COLO829 (cell line): ENCODE measurements around the gene HOXA6.

Experiments
- DNase-seq: peaks from one replicate; pipeline ENCODE4 v3.0.0; 2012; ENCODE audit warnings: low spot score

Gene HOXA6

GRCh38 chr7:27172823-27173510 lies 25.4 kb upstream of the HOXA6 start:
- no peak for DNase-seq

- DNase-seq = no peak
Measured at GRCh38 chr7:27172315-27172774, 24.8 kb upstream of the HOXA6 start.

DNA sequence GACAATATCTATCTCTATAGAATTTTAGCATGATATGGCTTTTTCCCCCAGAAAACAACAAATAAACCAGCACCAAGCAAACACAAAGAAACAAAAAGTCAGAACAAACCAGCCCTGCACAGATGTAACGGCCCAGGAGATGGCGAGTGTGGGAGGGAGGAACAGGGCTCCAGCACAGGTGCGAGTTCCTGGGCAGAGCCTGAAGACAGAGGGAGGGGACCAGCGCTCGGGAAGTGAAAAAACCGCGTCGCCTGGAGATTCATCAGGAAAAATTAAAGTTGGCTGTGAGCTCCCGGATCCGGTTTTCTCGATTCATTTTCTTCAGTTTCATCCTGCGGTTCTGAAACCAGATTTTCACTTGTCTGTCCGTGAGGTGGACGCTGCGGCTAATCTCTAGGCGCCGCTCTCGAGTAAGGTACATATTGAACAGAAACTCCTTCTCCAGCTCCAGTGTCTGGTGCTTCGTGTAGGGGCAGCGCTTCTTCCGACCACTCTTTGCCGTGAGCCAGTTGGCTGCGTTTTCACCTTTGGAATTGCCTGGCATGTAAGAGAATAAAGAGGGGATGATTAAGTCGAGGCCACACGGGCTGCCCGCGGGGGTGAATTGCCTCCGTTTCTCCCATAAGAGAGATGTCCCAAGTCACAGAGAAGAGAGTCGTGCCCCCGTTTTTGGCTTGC lies 24.2 kb upstream of the HOXA6 start:
- no peak for DNase-seq

- no peak for DNase-seq
Measured at GRCh38 chr7:27171325-27171636, 23.7 kb upstream of the HOXA6 start.

DNA sequence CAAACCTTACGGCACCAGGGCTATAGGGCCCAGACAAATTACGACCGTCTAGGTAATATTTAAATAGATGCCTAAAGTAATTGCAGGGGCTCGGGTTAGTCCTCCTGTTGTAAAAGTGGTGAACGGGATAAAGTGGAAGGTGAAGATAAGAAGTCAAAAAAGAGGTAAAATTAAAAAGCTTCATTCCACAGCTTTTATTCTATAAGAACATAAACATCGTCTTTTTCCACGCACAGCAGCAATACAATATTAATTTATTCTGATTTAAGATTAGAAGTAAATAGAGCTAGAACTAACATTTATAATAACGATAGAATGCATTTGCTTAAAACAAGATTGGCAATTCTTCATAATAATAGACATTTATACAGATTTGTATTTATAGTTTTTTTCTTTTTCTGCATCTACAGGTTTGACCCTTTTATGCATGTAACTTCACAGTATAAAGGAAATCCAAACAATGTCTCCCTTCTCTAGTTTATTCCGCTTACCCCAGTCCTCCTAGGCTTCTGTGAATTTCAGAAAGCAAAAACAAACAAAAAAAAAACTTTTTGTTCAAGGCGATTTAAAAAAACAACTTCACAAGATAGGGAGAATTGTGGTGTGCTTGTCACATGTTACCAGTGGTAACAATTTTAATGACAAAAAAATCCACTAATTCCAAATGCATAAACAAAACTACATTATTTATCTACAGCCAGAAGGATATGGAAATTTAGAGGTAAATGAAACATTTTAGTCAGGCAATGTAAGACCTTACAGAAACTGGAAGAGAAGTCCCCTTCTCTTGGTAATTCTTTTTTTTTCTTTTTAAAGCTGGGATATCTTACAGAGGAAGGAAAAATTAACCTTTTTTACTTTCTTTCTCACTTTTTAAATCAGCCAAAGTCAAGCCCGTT lies 23.1 kb upstream of the HOXA6 start:
- DNase-seq = no peak

GRCh38 chr7:27169658-27170425 lies 22.3 kb upstream of the HOXA6 start:
- no peak for DNase-seq

- DNase-seq = no peak
Measured at GRCh38 chr7:27168265-27168947, 20.8 kb upstream of the HOXA6 start.

GRCh38 chr7:27167916-27168264 lies 20.3 kb upstream of the HOXA6 start:
- DNase-seq = no peak

DNA sequence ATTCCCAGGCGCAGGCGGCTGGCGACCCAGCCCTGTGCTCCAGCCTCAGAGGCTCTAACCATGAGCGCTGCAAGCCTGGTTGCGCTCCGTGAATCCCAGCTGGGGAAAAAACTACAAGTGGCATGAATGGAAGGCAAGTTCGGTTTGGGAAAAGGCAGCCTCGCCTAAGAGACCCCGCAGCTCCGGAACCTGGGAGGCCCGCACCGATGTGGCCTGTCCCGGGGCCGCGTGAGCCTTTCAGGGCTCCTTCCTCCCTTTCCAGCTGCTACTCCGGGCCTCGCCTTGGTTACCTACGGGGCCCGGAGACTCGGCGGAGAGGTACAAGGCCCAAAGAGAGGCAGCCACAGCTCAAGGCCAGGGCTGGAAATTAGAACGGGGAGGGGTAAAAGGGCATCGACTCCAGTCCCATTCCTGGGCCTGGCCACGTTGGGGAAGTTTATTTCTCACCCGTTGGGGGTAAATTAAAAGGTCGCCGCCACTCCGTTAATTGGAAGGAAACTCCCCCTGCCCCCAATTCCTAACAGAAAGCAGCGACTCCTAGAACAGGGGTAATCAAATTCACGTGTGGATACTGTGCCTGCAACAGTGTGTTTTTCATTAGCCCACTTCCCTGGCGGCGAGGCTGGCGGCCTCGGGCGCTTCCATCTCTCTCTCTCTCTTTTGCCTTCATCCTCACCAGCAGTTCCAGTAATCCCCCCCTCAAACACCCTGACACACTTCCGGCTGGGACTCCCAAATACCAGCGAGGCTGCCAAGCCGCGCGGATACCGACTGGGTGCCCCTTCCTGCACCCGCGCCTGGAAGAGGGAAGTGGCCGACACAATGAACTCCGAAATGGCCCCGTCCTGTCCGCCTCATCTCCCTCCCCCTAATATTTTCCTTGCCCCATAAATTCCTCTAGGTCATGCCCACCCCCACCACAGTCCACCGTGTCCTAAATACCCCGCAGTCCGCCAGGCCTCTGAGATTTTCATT lies 19.2 kb upstream of the HOXA6 start:
- DNase-seq = no peak

DNA sequence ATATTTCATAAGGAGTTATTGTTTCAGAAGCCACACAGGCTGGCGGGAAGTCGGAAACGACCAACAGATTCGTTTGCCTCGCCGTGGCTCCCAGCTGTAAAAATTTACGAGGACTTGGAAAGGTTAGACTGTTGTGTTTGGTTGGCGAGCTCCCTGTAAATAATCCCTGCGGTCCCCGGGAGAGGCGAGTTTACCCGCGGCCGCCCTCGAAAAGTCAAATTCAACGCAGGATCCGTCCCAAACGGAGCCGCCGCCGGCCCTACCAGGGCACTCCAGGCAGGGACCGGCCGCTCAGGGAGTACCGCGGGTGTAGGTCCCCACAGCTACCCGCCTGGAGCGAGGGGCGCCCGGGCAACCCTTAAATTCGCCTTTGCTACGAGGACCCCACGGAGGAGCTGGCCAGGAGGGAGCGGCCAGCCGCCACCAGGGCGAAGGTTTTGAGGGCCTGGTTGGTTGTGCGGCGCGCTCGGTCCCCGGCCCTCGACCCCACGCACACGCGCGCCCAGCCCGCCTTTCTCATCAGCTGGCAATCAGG lies 18.5 kb upstream of the HOXA6 start:
- no peak for DNase-seq

DNA sequence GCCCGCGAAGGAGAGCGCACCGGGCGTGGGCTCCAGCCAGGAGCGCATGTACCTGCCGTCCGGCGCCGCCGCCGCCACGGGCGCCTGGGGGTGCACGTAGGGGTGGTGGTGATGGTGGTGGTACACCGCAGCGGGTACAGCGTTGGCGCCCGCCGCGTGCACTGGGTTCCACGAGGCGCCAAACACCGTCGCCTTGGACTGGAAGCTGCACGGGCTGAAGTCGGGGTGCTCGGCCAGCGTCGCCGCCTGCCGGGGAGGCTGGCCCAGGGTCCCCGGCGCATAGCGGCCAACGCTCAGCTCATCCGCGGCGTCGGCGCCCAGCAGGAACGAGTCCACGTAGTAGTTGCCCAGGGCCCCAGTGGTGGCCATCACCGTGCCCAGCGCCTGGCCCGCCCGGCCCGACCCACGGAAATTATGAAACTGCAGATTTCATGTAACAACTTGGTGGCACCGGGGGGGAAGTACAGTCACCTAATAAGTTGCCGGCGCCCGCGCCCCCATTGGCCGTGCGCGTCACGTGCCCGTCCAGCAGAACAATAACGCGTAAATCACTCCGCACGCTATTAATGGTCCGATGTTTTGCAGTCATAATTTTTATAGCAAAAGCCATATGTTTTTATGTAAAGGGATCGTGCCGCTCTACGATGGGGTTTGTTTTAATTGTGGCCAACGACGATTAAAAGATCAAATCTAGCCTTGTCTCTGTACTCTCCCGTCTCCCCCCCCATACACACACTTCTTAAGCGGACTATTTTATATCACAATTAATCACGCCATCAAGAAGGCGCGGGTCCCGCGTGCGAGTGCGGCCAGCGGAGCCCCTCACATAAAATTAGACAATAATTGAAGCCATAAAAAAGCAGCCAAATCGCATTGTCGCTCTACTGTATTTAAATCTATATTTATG lies 17.8 kb upstream of the HOXA6 start, which contains the start of gene HOXA9:
Gene HOXA9, minus strand, starts transcription at position 449 of the 907 bp plus-strand sequence. Its CDS starts 80 bp downstream, at position 369.
- no peak for DNase-seq

- DNase-seq = no peak
Measured at GRCh38 chr7:27164367-27165088, 17.0 kb upstream of the HOXA6 start.

DNA sequence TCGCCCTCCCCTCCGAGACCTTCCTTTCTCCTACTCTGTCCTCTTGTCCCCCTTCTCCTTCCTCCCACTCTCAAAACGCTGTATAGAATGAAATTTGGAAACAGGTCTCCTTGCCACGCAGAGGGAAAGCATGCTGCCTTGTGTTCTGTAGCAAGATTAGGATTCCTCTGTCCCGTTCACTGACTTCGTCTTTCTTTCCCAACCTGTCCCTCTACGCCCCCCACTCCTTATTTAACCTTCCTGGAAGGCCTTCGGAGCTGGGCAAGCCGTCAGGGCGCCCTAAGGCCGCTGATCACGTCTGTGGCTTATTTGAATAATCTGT lies 16.4 kb upstream of the HOXA6 start:
- no peak for DNase-seq

DNA sequence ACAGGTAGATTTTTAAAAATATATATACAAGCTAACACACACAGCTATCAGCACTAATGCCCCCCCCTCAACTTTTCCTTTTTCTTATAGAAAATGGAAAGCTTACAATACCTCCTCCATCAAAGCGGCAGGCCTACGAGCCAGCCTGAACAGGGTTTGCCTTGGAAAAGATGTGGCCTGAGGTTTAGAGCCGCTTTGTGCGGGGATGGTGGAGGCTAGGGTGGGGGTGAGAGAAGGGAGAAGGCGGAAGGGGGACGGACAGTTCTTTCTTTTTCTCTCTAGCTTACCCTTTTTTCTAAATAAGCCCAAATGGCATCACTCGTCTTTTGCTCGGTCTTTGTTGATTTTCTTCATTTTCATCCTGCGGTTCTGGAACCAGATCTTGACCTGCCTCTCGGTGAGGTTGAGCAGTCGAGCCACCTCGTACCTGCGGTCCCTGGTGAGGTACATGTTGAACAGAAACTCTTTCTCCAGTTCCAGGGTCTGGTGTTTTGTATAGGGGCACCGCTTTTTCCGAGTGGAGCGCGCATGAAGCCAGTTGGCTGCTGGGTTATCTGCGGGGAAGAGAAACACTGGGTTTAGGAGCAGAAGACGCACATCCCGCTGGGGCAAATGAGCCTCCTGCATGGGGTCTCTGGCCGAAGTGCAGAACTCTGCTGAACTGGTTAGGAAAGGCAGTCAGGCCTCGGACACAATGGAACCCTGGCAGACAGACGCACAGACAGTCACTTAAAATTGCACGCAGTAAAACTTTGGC lies 15.9 kb upstream of the HOXA6 start:
- DNase-seq = no peak

DNA sequence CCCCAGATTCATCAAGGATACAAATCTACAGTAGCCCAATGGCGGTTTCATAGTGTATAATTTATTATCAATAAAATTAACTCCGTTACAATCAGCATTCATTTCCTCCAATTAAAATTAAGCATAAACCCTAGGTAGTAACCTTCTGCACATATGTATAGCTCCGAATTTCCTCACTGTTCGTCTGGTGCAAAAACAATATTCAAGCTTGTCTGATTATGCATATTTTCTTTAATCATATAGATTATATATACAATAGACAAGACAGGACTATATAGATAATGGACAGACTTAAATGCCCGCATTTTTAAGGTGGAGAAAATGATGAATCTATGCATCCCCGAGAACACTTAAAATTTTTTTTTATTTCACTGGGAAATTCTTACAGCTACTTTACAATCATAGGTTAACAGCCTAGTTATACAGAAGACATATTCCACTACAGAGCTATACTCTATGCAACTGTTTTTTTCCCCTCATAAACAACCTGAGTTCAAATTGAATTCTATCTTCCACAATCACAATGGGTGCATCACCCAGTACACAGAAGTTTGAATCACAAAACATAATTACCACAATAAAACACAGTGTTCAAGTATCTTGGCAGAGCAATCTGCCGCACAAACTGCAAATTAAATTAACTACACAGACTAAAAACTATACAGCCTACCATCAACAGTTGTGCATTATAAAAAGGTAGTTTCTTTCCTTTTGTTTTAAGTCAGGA lies 15.2 kb upstream of the HOXA6 start:
- DNase-seq = no peak

DNA sequence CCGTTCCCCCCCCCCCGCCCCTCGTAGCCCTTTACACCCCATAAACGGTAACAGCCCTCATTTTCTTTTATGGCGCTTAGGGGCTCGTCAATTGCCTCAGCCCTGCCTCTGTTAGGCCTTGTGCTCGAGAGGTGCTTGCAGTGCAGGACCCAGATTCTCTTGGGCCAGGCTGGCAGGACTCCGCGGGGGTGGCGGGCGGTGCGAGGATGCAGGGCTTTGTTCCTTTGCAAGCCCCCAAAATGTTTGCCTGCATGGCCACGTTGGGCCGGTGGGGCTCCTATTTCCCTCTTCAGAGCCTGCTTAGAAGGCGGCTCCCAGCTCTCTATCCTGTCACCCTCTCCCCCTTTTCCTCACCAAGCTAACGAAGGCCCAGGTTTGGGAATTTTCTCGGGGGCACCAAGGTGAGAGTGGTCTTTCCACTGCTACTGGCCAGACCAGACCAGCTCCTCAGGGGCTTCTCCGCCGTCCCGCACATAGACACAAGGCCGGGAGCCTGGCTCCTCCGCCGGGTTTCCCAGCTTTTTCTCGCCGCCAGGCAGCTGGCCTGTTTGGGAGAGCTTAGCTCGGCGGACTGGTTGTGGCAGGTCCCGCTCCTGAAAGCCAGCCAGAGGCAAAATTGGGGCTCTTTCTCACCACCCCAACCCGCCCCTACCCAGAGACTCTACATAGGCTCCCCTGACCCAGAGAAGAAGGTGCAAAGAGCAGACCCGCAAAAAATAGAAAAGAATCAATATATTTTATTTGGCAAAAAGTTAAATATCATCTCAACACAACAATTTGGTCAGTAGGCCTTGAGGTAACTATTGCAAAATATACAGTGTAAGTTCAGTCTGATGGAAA lies 14.4 kb upstream of the HOXA6 start:
- no peak for DNase-seq
